SK-N-SH treated with all-trans-retinoic acid at 6 μM for 48 hours (cell line): Measurements from ENCODE around the gene SAMD7.

Experiments used
- BACH2 ChIP-seq: fragments of 250-450 bp; sonication (Bioruptor Pico); IDR thresholded peaks from 2 replicates; pipeline ENCODE4 v1.9.0; 2021; ENCODE audit warnings: mild to moderate bottlenecking, borderline replicate concordance
- OSR1 ChIP-seq: fragments of 250-450 bp; sonication (Bioruptor Pico); IDR thresholded peaks from 2 replicates; pipeline ENCODE4 v1.8.0; 2022; ENCODE audit warnings: moderate library complexity, mild to moderate bottlenecking, inconsistent platforms
- SNAI2 ChIP-seq: fragments of 250-450 bp; sonication (Bioruptor Pico); IDR thresholded peaks from 2 replicates; pipeline ENCODE4 v1.5.0; 2020; ENCODE audit warnings: mild to moderate bottlenecking, moderate library complexity
- ZFP30 ChIP-seq: fragments of 450-650 bp; formaldehyde crosslinking; IDR thresholded peaks from 2 replicates; pipeline ENCODE4 v1.5.0; 2022; ENCODE audit warnings: mild to moderate bottlenecking, moderate library complexity
- TF ChIP-seq, protein P1 (sequence below): fragments of 250-450 bp; sonication (Bioruptor Pico); IDR thresholded peaks from 2 replicates; pipeline ENCODE4 v1.5.1; 2021; ENCODE audit warnings: mild to moderate bottlenecking, moderate library complexity

GRCh38 chr3:169871129-169871886 lies 40.1 kb upstream of the SAMD7 start:
- TF ChIP-seq SNAI2 (CRISPR knock-in tag) (no peak), ZFP30 (no peak), BACH2 (no peak), OSR1 (CRISPR knock-in tag) (no peak)
- TF ChIP-seq, protein P1, sequence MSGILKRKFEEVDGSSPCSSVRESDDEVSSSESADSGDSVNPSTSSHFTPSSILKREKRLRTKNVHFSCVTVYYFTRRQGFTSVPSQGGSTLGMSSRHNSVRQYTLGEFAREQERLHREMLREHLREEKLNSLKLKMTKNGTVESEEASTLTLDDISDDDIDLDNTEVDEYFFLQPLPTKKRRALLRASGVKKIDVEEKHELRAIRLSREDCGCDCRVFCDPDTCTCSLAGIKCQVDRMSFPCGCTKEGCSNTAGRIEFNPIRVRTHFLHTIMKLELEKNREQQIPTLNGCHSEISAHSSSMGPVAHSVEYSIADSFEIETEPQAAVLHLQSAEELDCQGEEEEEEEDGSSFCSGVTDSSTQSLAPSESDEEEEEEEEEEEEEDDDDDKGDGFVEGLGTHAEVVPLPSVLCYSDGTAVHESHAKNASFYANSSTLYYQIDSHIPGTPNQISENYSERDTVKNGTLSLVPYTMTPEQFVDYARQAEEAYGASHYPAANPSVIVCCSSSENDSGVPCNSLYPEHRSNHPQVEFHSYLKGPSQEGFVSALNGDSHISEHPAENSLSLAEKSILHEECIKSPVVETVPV: no peak
